B cell (primary cell): ENCODE results near the gene FHIP2A. TPM values are rescaled to one million over a fixed set of nuclear protein-coding genes. Genes with fewer than 3 reads are reported as not detected.

Source experiments
- ATAC-seq: fragments of 200-7000 bp; cut with Tn5 transposase; one replicate; pipeline ENCODE4 v1.10.0; 2021; ENCODE audit warnings: low read depth, mild to moderate bottlenecking, moderate number of reproducible peaks, moderate library complexity
- CTCF ChIA-PET: fragments of 350-600 bp; sonication (Branson Sonifier 250); formaldehyde crosslinking; loops from one replicate; lab custom pipeline; 2021; ENCODE audit warnings: antibody characterized with exemption, inconsistent platforms; lab: Charles Lee
- POLR2A ChIA-PET: fragments of 350-600 bp; sonication (Branson Sonifier 250); formaldehyde crosslinking; loops from one replicate; lab custom pipeline; 2021; ENCODE audit warnings: antibody characterized with exemption; lab: Charles Lee
- DNase-seq: peaks from one replicate; pipeline ENCODE4 v3.0.0; 2013
- H2AFZ ChIP-seq: 2 replicates; pipeline ENCODE4 v1.6.1; 2012; ENCODE audit warnings: mild to moderate bottlenecking, low read depth, low read length; ENCODE audit not compliant: insufficient read depth, poor library complexity, severe bottlenecking
- H3K27ac ChIP-seq, 2 donors: 1 replicate in 1 of 2; 2 replicates in 1 of 2; pipeline ENCODE4 v1.5.1; 2012 to 2013; ENCODE audit warnings: low read length in 2 of 2, mild to moderate bottlenecking in 2 of 2, moderate library complexity in 1 of 2
- H3K27me3 ChIP-seq, 4 experiments: fragments of 200-600 bp in 1 of 4; sonication (generic) in 1 of 4; replicated peaks in 1 of 4; 1 replicate in 2 of 4; 2 replicates in 2 of 4; pipeline versions ENCODE4 v1.6.1 to v1.7.0; 2013 to 2016; ENCODE audit warnings: low read length in 3 of 4, mild to moderate bottlenecking in 2 of 4, mixed read lengths in 1 of 4, moderate library complexity in 1 of 4; ENCODE audit not compliant: insufficient read depth in 4 of 4, control insufficient read depth in 3 of 4; ENCODE audit errors: control extremely low read depth in 1 of 4
- H3K36me3 ChIP-seq, 2 experiments: replicated peaks in 1 of 2; 1 replicate in 1 of 2; 2 replicates in 1 of 2; pipeline versions ENCODE4 v1.6.1 to v1.7.1; 2013; ENCODE audit warnings: low read length in 1 of 2; ENCODE audit not compliant: insufficient read depth in 2 of 2, control insufficient read depth in 1 of 2; ENCODE audit errors: control extremely low read depth in 1 of 2, extremely low read depth in 1 of 2
- H3K4me1 ChIP-seq, 2 donors: fragments of 200-600 bp in 1 of 2; sonication (generic) in 1 of 2; 1 replicate in 1 of 2; 2 replicates in 1 of 2; pipeline versions ENCODE4 v1.5.1 to v1.6.1; 2013 to 2017; ENCODE audit warnings: low read length in 2 of 2; ENCODE audit not compliant: control insufficient read depth in 2 of 2, insufficient read depth in 2 of 2
- H3K4me2 ChIP-seq: replicated peaks from 2 replicates; pipeline ENCODE3; 2012; ENCODE audit warnings: mild to moderate bottlenecking, low read depth, low read length; ENCODE audit not compliant: poor library complexity, severe bottlenecking
- H3K4me3 ChIP-seq, 5 experiments: fragments of 200-600 bp in 1 of 5; sonication (generic) in 1 of 5; 1 replicate in 3 of 5; 2 replicates in 2 of 5; pipeline versions ENCODE4 v1.5.1 to v1.7.0; 2011 to 2016; ENCODE audit warnings: low read length in 4 of 5, mild to moderate bottlenecking in 4 of 5, low read depth in 2 of 5, control low read depth in 1 of 5, moderate library complexity in 1 of 5; ENCODE audit not compliant: insufficient read depth in 1 of 5; ENCODE audit errors: control extremely low read depth in 1 of 5, extremely low read depth in 1 of 5
- H3K79me2 ChIP-seq: fragments of 200-600 bp; sonication (generic); one replicate; pipeline ENCODE4 v1.6.0; 2016; ENCODE audit warnings: low read length; ENCODE audit not compliant: control insufficient read depth, insufficient read depth
- H3K9ac ChIP-seq: fragments of 200-600 bp; sonication (generic); 2 replicates; pipeline ENCODE4 v1.6.1; 2017; ENCODE audit warnings: mild to moderate bottlenecking, low read length, moderate library complexity
- H3K9me3 ChIP-seq, 3 donors: one replicate each; pipeline versions ENCODE4 v1.6.1 to v1.7.1; 2013; ENCODE audit warnings: low read length in 2 of 3; ENCODE audit not compliant: control insufficient read depth in 2 of 3, insufficient read depth in 1 of 3; ENCODE audit errors: control extremely low read depth in 1 of 3
- H4K20me1 ChIP-seq: 2 replicates; pipeline ENCODE4 v1.6.0; 2012; ENCODE audit warnings: mild to moderate bottlenecking, low read length; ENCODE audit not compliant: insufficient read depth, control insufficient read depth, poor library complexity, severe bottlenecking
- H3K27ac Mint-ChIP-seq: one replicate; pipeline ENCODE4 v1.8.0; 2021; ENCODE audit warnings: mixed read lengths
- H3K27me3 Mint-ChIP-seq: one replicate; pipeline ENCODE4 v1.8.0; 2021; ENCODE audit warnings: mixed read lengths
- H3K4me1 Mint-ChIP-seq: one replicate; pipeline ENCODE4 v1.8.0; 2021; ENCODE audit warnings: mixed read lengths
- H3K4me3 Mint-ChIP-seq: one replicate; pipeline ENCODE4 v1.8.0; 2021; ENCODE audit warnings: mixed read lengths
- H3K9me3 Mint-ChIP-seq: one replicate; pipeline ENCODE4 v1.8.0; 2022; ENCODE audit warnings: mixed read lengths; ENCODE audit not compliant: insufficient read depth
- CTCF ChIP-seq: fragments of 200-600 bp; IDR thresholded peaks from one replicate; pipeline ENCODE4 v1.8.0; 2022; ENCODE audit warnings: antibody characterized with exemption, mild to moderate bottlenecking
- EZH2 ChIP-seq: IDR thresholded peaks from 2 replicates; pipeline ENCODE4 v1.6.1; 2012; ENCODE audit warnings: borderline replicate concordance, low read depth, mild to moderate bottlenecking, moderate library complexity, low read length; ENCODE audit not compliant: insufficient read depth, poor library complexity, severe bottlenecking
- WGBS: methylation state at CpG from one replicate; pipeline ENCODE4 v1.1.5; 2013; ENCODE audit warnings: missing lambda C conversion rate; ENCODE audit not compliant: insufficient coverage; 5-methylcytosine and 5-hydroxymethylcytosine counted together
- intact Hi-C: fragments of 100-400 bp; cut with micrococcal nuclease; formaldehyde crosslinking; loops from one replicate; pipeline ENCODE4 v1.10.0; 2022
- polyA plus RNA-seq: library from polyadenylated mRNA; depleted of rRNA; stranded (reverse); fragments of >200 nt; gene quantifications from 2 replicates; pipeline ENCODE4 v1.2.3, GENCODE V29; 2012
- total RNA-seq, 2 donors: library from RNA; stranded (reverse); fragments of 120-200 nt in 1 of 2; gene quantifications; 1 replicate in 1 of 2; 2 replicates in 1 of 2; pipeline versions ENCODE4 v1.2.3 to v1.2.4, GENCODE V29; 2013 to 2022

The FHIP2A gene
- total and polyA plus RNA-seq, 2 donors (not counting 1 experiment from before 2014, with no cell fraction given): 4.9 to 18.2 TPM

GRCh38 chr10:114862456-114862855 is 40.9 kb downstream of the FHIP2A start:
- Histone ChIP-seq H3K4me2 (no peak overlapping the region), H3K27me3 (no peaks in the 10 kb centered on the region), H3K27ac (no peak overlapping the region), H3K79me2 (no peaks in the 10 kb centered on the region), H4K20me1 (no peaks in the 10 kb centered on the region), H3K4me1 (no peaks in the 10 kb centered on the region), H2AFZ (no peak overlapping the region), H3K9me3 (no peaks in the 10 kb centered on the region), H3K4me3 (no peak overlapping the region), H3K36me3 (peaks cover 8 to 23% of the 10 kb centered on the region in 2 experiments), H3K9ac (no peak overlapping the region)
- H3K27ac Mint-ChIP-seq: no peak overlapping the region
- ChIA-PET POLR2A (no interaction called here), CTCF (no interaction called here)
- H3K9me3 Mint-ChIP-seq: no peaks in the 10 kb centered on the region
- 100% methylated on average over 2 of the region's 4 CpGs for WGBS
- H3K27me3 Mint-ChIP-seq: no peaks in the 10 kb centered on the region
- H3K4me3 Mint-ChIP-seq: no peak overlapping the region
- intact Hi-C loops: no loop called here
- TF ChIP-seq EZH2 (no peak), CTCF (no peak)
- ATAC-seq: no peak
- DNase-seq: no peak
- H3K4me1 Mint-ChIP-seq: no peaks in the 10 kb centered on the region

GRCh38 chr10:114867365-114867764 is 45.8 kb downstream of the FHIP2A start:
- H3K27me3 ChIP-seq: no peaks in the 10 kb centered on the region
- H3K27ac Mint-ChIP-seq: no peak overlapping the region
- TF ChIP-seq CTCF: no peak
- TF ChIP-seq EZH2: no peak
- H3K27ac ChIP-seq: no peak overlapping the region
- no CpG with 5 or more reads among the region's 2 CpGs for WGBS
- H3K4me3 Mint-ChIP-seq: no peak overlapping the region
- intact Hi-C loops: no loop called here
- ChIA-PET POLR2A (no interaction called here), CTCF (interaction anchor here (0.7 to 0.9 kb wide), 2 partner anchors 12 to 142 kb away, joined by 3 to 5 read pairs; no protein-coding TSS in a partner anchor)
- no peaks in the 10 kb centered on the region for H3K4me1 Mint-ChIP-seq
- no peaks in the 10 kb centered on the region for H4K20me1 ChIP-seq
- no peak for DNase-seq
- no peak for ATAC-seq
- H3K9ac ChIP-seq: no peak overlapping the region
- H3K79me2 ChIP-seq: no peaks in the 10 kb centered on the region
- H2AFZ ChIP-seq: no peak overlapping the region
- H3K4me3 ChIP-seq: no peak overlapping the region
- no peaks in the 10 kb centered on the region for H3K27me3 Mint-ChIP-seq
- no peaks in the 10 kb centered on the region for H3K4me1 ChIP-seq
- H3K9me3 Mint-ChIP-seq: no peaks in the 10 kb centered on the region
- H3K36me3 ChIP-seq: peaks cover 0 to 6% of the 10 kb centered on the region in 2 experiments
- no peak overlapping the region for H3K4me2 ChIP-seq
- no peaks in the 10 kb centered on the region for H3K9me3 ChIP-seq
